ENCODE results near the gene GALP.

DNA sequence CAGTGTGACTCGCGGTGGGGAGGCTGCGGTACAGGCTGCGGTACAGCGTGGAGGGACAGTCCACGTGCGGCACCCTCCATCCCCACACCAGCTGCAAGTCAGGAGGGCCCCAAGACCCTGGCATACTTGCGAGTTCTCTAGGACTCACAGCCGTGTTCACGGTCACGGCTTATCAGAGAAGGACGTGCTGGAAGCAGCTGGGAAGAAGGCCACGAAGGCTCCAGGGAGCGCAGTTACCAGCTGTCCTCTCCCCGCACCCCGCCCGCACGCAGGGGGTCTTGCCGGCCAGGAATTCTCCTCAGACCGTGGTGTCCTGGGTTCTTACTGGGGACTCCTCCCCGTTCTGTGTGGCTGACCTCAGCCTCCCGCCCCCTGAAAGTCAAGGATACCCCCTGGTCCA lies 28.5 kb upstream of the GALP start:
- no peak for TF ChIP-seq ZNF565 (CRISPR knock-in tag; conservative IDR thresholded peaks at IDR 0.05; ENCODE audit: low read depth)
- TF ChIP-seq ZC3H10 (CRISPR knock-in tag; IDR thresholded peaks at IDR 0.05): no peak
- TF ChIP-seq ZFP30 (CRISPR knock-in tag; IDR thresholded peaks at IDR 0.05): no peak
- TF ChIP-seq, protein P1, sequence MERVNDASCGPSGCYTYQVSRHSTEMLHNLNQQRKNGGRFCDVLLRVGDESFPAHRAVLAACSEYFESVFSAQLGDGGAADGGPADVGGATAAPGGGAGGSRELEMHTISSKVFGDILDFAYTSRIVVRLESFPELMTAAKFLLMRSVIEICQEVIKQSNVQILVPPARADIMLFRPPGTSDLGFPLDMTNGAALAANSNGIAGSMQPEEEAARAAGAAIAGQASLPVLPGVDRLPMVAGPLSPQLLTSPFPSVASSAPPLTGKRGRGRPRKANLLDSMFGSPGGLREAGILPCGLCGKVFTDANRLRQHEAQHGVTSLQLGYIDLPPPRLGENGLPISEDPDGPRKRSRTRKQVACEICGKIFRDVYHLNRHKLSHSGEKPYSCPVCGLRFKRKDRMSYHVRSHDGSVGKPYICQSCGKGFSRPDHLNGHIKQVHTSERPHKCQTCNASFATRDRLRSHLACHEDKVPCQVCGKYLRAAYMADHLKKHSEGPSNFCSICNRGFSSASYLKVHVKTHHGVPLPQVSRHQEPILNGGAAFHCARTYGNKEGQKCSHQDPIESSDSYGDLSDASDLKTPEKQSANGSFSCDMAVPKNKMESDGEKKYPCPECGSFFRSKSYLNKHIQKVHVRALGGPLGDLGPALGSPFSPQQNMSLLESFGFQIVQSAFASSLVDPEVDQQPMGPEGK (CRISPR knock-in tag; IDR thresholded peaks at IDR 0.05; ENCODE audit: borderline replicate concordance): no peak
- no peak for TF ChIP-seq GLIS3 (CRISPR knock-in tag; IDR thresholded peaks at IDR 0.05)
- TF ChIP-seq, protein P2, sequence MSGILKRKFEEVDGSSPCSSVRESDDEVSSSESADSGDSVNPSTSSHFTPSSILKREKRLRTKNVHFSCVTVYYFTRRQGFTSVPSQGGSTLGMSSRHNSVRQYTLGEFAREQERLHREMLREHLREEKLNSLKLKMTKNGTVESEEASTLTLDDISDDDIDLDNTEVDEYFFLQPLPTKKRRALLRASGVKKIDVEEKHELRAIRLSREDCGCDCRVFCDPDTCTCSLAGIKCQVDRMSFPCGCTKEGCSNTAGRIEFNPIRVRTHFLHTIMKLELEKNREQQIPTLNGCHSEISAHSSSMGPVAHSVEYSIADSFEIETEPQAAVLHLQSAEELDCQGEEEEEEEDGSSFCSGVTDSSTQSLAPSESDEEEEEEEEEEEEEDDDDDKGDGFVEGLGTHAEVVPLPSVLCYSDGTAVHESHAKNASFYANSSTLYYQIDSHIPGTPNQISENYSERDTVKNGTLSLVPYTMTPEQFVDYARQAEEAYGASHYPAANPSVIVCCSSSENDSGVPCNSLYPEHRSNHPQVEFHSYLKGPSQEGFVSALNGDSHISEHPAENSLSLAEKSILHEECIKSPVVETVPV (CRISPR knock-in tag; IDR thresholded peaks at IDR 0.05): no peak
- TF ChIP-seq ZFP3 (CRISPR knock-in tag; IDR thresholded peaks at IDR 0.05): no peak
- TF ChIP-seq PPARA (CRISPR knock-in tag; IDR thresholded peaks at IDR 0.05; ENCODE audit: borderline replicate concordance): no peak
- no peak for TF ChIP-seq CSDC2 (CRISPR knock-in tag; IDR thresholded peaks at IDR 0.05)
- TF ChIP-seq RARB (CRISPR knock-in tag; IDR thresholded peaks at IDR 0.05): no peak
- TF ChIP-seq, protein P3, sequence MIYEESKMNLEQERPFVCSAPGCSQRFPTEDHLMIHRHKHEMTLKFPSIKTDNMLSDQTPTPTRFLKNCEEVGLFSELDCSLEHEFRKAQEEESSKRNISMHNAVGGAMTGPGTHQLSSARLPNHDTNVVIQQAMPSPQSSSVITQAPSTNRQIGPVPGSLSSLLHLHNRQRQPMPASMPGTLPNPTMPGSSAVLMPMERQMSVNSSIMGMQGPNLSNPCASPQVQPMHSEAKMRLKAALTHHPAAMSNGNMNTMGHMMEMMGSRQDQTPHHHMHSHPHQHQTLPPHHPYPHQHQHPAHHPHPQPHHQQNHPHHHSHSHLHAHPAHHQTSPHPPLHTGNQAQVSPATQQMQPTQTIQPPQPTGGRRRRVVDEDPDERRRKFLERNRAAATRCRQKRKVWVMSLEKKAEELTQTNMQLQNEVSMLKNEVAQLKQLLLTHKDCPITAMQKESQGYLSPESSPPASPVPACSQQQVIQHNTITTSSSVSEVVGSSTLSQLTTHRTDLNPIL (CRISPR knock-in tag; IDR thresholded peaks at IDR 0.05; ENCODE audit: low read depth): no peak
- no peak for TF ChIP-seq SNAI2 (CRISPR knock-in tag; IDR thresholded peaks at IDR 0.05)
- no peak for TF ChIP-seq ESRRG (CRISPR knock-in tag; IDR thresholded peaks at IDR 0.05)
- TF ChIP-seq ARNTL (CRISPR knock-in tag; IDR thresholded peaks at IDR 0.05; ENCODE audit: borderline replicate concordance, low read depth): no peak
